RPMI7951 (cell line): ENCODE results near the gene MMP24OS. TPM values are rescaled to one million over a fixed set of nuclear protein-coding genes. Genes with fewer than 3 reads are reported as not detected.
A peak's percentile ranks its signal among the peaks of the same experiment; 100 is the strongest.
"Not testable (repeated sequence)": the region's sequence is repeated elsewhere in the genome, so short reads cannot be mapped to it uniquely, and the experiment has no call there.

Experiments
- DNase-seq: peaks from one replicate; pipeline ENCODE4 v3.0.0-alpha.2; 2012; ENCODE audit warnings: low read depth
- total RNA-seq: library from RNA; depleted of rRNA; stranded (reverse); fragments of >200 nt; shearing (Covaris generic); gene quantifications from 2 replicates; pipeline ENCODE4 v1.2.3, GENCODE V29; 2014

Gene MMP24OS
- total RNA-seq, 1 experiment from 2014 or later, result 19.1 TPM

DNA sequence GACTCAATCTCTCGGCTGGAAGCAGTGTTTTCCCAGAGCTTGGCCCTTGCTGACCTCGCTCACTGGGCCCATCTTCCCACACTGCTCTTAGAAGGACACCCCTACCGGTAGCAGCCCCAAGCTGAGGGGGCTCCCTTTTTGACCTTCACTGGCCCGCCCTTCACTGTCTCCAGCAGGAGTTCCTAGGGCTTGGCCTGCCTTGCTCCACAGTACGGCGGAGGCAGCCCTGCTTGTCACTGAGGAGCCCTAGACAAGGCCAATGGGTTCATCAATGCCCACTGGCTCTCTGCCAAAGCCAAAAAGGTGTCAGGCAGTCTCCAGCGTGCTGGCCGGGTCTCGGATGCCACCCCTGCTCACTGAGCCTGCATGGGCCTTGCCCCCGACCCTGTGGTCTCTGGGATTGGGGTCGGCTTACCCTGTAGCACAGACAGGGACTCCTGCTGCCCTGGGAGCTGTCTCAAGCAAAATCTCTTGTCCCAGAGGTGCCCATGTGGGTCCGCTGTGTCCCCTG, 2.1 kb downstream of the MMP24OS start:
- no peak for DNase-seq

DNA sequence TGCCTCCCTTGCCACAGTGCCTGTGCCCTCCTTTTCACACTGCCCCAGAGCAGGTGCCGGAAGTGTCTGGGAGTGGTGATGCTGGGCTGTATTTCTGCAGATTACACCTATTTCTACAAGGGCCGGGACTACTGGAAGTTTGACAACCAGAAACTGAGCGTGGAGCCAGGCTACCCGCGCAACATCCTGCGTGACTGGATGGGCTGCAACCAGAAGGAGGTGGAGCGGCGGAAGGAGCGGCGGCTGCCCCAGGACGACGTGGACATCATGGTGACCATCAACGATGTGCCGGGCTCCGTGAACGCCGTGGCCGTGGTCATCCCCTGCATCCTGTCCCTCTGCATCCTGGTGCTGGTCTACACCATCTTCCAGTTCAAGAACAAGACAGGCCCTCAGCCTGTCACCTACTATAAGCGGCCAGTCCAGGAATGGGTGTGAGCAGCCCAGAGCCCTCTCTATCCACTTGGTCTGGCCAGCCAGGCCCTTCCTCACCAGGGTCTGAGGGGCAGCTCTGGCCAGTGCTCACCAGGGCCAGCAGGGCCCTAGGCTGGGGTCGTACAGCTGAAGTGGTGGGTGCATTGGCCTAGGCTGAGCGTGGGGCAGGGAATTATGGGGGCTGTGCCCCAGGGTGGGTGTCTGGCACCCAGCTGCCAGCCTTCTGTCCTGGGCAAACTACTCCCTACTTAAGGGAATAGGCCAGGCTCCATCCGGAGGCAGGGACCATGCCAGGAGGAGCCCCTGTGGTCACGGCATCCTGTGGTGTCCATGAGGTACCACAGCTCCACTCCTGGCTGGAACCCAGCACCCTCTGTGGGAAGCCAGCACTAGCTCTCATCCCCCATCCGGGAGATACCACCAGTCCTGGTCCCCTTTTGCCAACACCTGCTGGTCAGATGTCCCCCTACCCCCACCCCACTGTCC, 3.5 kb downstream of the MMP24OS start:
- DNase-seq, result no peak

DNA sequence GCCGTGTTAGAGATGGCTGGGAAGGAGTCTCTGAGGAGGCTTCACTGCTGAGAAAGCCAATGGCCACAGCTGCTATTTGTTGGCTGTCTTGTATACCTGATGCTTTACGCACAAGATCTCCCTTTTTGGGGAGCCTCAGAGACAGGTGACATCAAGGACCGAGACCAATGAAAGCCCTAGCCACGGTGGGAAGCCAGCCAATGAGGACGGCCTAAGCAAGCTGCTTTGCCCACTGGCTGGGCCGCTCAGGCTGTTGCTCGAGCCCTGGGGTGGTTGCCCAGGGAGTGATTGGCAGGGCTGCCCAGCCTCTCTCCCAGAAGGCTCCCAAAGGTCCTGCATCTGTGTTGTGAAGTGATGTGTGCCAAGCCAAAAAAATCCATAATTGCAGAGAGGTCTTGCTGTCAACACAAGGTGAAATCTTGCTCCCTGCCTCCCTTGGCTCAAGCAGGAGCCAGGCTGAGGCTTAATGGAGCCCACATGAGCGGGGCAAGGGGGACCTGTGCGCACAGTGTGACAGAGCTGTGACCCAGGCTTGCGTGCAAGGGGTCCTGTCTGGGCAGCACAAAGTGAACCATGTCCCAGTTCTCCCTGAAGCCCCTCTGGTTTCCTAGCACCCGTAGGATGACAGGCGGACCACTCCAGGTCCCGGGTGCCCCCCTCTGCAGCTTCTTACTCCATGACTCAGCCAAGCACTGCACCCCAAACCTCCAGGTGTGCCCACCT, 4.3 kb downstream of the MMP24OS start:
- no peak for DNase-seq

DNA sequence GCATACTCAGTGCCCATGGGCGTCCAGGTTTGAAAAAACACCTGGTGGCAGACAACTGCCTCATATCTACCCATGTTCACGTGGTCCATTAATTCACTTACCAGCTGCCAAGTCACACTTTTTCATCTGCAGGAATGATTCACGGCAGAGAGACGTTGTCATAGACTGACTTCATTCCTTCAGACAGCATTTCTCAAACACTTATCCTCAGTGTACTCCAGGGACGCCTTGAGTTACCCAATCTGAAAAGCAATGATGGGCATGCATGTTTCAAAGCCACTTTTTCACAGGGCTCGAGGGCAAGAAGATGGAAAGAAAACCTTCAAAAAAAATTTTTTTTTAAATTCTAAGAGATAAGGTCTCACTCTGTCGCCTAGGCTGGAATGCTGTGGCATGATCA, 6.0 kb downstream of the MMP24OS start:
- DNase-seq, result no peak

DNA sequence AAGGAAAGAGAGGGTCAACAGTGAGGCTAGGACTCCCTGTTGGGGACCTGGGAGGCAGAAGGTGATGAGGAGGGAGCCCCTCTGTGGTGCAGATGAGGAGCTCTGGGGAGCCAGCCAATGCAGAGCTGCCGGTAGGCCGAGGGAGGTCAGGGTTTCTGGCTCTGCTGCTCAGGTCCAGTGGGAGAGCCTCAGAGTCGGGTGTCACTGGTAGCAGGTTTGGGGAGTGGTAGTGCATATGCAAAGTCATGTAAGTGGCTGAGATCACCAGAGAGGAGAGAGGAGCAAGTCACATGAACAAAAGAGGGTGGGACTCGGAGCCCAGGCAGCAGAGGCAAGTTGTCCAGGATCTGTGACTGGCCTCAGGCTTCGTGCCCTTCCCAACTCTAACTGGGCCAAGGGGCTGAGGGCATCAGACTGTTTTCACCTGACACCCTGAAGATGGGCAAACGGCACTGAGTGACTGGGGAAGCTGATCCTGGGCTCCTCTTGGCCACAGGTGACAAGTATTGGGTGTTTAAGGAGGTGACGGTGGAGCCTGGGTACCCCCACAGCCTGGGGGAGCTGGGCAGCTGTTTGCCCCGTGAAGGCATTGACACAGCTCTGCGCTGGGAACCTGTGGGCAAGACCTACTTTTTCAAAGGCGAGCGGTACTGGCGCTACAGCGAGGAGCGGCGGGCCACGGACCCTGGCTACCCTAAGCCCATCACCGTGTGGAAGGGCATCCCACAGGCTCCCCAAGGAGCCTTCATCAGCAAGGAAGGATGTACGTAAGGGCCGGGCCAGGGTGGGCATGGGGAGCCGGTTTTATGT, 6.6 kb downstream of the MMP24OS start:
- no peak for DNase-seq

DNA sequence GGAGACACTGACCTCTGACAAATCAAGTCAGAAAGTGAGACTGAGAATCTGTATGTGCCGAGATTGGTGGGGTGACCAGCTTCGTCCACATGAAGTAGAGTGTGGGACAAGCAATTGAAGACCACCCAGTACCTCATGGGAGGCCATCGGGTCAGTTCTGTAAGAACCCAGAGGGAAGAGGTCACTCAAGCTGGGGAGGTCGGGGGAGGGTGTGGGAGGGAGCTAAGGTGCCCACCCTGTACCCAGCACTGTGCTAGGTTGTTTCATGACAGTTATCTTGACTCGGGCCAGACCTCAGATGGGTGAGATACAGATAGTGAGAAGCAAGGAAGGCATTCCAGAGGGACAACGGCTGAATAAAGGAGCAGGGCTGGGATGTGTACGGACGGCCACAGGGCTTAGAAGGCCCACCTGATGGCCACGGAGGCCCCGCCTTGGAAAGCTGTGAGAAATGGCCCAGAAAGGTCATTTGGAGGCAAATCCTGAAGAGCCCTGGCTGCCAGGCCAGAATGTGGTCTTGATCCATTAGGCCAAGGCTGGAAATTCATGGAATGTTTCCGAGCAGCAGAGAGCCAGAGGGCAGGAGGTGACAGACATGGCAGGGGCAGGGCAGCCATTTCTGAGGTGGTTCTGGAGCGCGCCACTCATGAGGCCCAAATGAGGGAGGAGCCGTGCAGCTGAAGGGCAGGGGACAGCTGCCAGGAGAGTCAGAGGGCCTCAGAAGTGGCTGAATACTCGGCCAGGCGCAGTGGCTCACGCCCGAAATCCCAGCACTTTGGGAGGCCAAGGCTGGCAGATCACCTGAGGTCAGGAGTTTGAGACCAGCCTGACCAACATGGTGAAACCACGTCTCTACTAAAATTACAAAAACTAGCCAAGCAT, 7.7 kb downstream of the MMP24OS start:
- DNase-seq, result no peak

DNA sequence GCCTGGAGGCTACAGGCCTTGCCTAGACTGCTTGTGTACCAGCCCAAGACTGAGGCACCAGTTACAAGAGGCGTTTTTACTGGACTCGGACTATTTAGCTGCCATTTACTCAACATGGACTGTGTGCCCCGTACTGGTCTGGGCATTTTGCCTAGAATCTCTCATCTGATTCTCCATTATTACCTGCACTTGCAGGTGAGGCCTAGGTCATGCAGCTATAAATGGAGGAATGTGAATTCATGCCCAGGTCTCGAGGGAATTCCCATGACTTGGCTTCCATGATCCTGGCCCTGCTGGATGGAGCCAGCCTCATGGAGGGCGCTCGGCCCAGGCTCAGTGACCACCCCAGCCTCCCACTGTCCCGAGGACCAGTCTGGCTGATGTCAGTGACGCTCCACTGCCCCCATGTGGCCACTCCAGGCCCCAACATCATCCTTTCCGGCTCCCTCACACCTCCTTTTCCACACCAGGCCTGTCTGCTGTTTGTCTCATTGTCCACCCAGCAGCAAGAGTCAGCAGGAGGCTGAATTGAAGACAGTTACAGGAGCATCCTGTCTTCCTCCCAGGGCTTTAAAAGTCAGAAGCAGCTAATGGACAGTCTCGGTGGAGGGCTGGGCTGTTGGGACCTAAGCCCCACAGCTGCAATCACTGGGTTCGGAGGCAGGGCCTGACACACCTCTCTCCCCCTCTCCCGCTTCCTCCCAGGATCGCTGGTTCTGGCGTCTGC, 8.7 kb downstream of the MMP24OS start:
- peak; percentile 64 for DNase-seq

DNA sequence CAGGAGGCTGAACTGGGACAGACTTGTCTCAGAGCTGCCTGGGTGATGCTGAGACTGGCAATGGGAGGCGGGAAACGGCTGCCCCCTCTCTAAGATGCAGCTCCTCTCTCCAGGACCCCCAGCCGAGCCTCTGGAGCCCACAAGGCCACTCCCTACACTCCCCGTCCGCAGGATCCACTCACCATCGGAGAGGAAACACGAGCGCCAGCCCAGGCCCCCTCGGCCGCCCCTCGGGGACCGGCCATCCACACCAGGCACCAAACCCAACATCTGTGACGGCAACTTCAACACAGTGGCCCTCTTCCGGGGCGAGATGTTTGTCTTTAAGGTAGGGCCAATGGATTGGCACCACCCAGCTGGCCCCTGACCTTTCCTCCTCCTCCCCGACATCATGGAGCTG, 10.8 kb downstream of the MMP24OS start:
- DNase-seq, result no peak

DNA sequence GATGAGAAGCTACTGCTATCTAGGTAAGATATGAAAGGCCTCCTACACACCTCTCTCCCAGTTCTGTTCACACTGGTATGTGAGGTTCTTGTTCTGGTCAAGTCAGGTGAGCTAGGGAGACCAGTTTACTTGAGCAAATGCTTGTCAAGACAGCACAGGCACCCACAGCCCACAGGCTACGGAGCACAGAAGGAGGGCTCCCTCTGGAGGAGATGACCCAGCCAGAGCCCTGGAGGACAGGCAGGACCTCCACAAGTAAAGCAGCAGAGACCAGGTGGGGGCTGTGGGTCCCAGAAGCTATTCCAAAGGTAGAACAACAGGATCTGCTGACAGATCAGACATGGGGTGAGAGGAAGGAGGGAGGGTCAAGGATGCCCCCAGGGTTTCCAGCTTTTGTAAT, 13.2 kb downstream of the MMP24OS start:
- DNase-seq, result no peak

DNA sequence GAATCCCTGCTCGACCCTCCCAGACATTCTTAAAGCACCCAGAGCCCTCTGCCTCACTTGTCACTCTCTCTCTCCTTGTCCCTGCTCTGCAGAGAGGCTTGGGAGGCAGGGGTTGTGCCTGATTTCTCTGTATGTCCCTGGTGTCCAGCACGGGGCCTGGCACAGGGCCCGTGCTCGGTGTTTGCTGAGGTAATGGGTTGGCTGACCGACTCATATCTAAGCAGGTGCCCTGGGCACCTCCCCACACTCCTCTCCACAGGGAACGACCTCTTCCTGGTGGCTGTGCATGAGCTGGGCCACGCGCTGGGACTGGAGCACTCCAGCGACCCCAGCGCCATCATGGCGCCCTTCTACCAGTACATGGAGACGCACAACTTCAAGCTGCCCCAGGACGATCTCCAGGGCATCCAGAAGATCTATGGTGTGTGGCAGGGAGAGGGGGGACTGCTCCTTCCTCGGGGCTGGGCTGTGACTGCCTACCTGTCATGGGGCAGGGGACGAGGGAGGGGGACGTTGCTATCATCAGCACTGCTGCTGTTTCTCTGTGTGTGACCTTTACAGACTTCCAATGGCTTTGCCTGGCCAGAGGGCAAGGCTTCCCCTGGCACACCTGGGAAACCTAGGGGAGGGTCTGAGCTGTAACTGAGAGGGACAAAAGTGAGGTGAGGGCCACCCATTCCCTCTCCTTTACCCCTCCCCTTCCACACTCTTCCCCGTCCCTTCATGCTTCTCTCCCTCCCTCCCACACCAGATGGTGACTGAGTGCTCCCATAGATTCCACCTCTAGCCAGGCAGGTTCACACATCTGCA, 14.2 kb downstream of the MMP24OS start:
- DNase-seq, result no peak

DNA sequence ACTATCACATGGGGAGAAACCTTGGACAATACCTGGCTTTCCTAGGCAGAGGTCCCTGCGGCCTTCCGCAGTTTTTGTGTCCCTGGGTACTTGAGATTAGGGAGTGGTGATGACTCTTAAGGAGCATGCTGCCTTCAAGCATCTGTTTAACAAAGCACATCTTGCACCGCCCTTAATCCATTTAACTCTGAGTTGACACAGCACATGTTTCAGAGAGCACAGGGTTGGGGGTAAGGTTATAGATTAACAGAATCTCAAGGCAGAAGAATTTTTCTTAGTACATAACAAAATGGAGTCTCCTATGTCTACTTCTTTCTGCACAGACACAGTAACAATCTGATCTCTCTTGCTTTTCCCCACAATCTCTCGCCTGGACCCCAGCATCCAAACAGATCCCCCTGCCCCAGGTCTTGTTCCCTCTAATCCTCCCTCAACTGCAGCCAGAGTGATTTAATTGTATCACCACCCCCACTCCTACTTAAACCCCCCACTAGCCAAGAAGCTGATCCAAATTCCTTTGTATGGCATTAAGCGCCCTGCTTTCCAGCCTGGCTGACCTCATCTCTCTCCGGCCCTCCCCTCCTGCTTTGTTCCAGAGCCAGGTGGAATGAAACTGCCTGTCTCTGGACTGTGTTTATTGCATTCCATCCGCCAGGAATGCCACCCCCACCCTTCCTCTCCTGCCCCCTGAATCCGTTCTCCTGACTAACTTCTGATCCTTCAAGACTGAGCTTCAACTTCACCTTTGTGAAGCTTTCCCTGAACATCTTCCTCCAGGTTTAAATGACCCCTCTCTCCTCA, 15.0 kb downstream of the MMP24OS start:
- DNase-seq, result not testable (repeated sequence)

DNA sequence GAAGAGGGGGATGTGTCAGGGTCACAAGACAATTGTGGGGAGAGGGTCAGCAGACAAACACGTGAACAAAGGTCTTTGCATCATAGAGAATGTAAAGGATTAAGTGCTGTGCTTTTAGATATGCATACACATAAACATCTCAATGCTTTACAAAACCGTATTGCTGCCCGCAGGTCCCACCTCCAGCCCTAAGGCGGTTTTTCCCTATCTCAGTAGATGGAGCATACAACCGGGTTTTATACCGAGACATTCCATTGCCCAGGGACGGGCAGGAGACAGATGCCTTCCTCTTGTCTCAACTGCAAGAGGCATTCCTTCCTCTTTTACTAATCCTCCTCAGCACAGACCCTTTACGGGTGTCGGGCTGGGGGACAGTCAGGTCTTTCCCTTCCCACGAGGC, 15.6 kb downstream of the MMP24OS start:
- not testable (repeated sequence) for DNase-seq

DNA sequence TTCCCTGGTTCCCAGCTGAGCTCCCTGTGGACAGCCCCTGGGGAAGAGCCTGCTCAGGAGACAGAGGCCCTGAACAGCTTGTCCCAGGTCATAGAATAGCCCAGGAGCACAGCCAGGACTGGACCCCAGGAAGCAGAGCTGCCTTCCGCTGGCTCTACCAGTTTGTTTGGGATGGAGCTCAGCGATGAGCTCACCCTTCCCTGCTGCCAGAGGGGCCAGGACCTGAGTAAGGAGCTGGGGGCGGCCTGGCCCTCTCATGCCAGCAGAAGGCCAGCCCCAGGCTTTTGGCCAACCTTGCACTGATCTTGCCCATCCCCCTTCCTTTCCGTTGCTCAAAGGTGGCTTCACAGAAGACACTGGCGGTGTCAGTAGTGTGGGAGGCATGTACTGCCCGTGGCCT, 17.5 kb downstream of the MMP24OS start:
- DNase-seq, result no peak

DNA sequence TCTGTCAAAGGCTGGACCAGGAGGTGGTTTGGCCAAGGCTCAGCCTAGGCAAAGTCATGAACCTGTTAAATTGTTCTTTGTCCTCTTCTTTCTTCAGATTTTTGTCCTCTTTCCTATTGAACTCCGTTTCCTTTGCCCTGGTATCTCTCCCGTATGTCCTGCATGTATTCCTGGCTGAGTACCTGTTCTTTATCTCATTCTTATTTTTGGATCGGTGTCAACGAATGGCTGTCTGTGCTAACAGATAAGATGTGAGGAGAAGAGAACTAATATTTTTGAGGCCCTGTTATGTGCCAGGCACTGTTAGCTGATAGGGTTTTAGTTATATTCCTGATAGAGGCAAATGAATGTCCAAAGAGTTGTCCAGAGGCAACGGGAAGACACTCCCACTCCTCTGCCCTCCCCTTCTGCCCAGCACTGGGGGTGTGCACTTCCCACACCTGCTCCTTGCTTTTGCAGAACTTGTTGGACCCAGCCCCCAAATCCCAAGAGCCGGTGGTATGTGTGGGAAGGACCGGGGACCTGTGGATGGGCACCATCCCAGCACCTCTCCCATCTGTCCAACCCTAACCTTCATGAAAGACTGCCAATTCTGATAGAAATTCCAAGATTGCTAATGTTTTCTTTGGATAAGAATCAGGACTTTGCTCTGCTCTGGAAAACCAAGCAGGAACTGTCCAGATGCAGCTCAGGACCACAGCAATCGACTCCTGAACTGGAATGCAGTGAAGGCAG, 20.6 kb downstream of the MMP24OS start:
- peak; percentile 80 for DNase-seq

DNA sequence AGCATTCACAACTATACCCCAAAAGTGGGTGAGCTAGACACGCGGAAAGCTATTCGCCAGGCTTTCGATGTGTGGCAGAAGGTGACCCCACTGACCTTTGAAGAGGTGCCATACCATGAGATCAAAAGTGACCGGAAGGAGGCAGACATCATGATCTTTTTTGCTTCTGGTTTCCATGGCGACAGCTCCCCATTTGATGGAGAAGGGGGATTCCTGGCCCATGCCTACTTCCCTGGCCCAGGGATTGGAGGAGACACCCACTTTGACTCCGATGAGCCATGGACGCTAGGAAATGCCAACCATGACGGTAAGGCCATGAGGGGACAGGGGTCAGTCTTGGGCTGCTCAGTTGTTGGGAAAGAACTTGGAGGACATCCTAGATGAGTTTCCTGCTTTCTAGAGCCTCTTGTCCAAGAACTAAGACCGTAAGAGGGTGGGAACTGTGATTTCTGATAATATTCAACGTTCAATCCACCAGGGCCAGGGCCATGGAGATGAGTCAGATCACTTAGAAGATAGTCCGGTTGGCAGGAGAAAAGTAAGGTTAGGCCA, 23.4 kb downstream of the MMP24OS start:
- no peak for DNase-seq

DNA sequence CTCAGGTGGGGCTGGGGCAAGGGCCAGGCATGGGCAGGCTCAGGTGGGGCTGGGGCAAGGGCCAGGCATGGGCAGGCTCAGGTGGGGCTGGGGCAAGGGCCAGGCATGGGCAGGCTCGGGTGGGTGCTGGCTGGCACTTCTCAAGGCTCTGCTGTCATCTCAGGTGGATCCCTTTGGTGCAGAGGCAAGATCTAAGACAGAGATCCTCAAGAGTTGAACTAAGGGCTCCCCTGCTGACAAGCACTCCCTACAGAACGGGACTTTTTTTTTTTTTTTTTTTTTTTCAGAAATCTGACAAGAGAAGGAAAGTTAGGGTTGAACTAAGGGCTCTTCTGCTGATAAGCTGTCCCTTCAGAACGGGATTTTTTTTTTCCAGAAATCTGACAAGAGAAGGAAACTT, 24.9 kb downstream of the MMP24OS start:
- DNase-seq, result no peak

DNA sequence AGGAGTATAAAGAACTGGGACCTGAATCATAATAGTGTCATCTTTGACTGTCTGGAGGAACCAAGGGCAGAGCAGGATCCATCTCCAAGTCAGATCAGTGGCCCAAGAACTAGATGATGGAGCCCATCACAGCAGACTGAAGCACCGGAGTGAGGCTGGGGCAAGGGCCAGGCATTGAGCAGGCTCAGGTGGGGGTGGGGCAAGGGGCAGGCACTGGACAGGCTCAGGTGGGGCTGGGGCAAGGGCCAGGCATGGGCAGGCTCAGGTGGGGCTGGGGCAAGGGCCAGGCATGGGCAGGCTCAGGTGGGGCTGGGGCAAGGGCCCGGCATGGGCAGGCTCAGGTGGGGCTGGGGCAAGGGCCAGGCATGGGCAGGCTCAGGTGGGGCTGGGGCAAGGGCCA, 25.3 kb downstream of the MMP24OS start:
- not testable (repeated sequence) for DNase-seq
